DND-41 (cell line): Measurements from ENCODE around the gene KCNMA1.

Source experiments
- ATAC-seq: fragments of 200-7000 bp; cut with Tn5 transposase; 3 replicates; pipeline ENCODE4 v1.9.1; 2021; ENCODE audit warnings: low read depth; ENCODE audit not compliant: insufficient read depth
- DNase-seq: peaks from one replicate; pipeline ENCODE4 v3.0.0-alpha.2; 2020
- H2AFZ ChIP-seq: 2 replicates; pipeline ENCODE4 v1.6.0; 2012; ENCODE audit warnings: low read depth, low read length
- H3K27ac ChIP-seq: 2 replicates; pipeline ENCODE4 v1.5.1; 2012; ENCODE audit warnings: low read length, inconsistent platforms
- H3K27me3 ChIP-seq: fragments of 200-600 bp; sonication (generic); 2 replicates; pipeline ENCODE4 v1.6.0; 2012; ENCODE audit warnings: low read length, mild to moderate bottlenecking, inconsistent platforms; ENCODE audit not compliant: insufficient read depth, poor library complexity
- H3K36me3 ChIP-seq: 2 replicates; pipeline ENCODE4 v1.5.1; 2012; ENCODE audit warnings: low read length, inconsistent platforms; ENCODE audit not compliant: insufficient read depth
- H3K4me1 ChIP-seq: 2 replicates; pipeline ENCODE4 v1.5.1; 2012; ENCODE audit warnings: mild to moderate bottlenecking, low read length; ENCODE audit not compliant: insufficient read depth
- H3K4me2 ChIP-seq: 2 replicates; pipeline ENCODE4 v1.6.0; 2012; ENCODE audit warnings: mild to moderate bottlenecking, moderate library complexity, low read length, inconsistent platforms; ENCODE audit not compliant: insufficient read depth
- H3K4me3 ChIP-seq, 2 experiments: fragments of 200-600 bp in 1 of 2; shearing (Covaris generic) in 1 of 2; 2 replicates each; pipeline ENCODE4 v1.5.1; 2012 to 2016; ENCODE audit warnings: inconsistent platforms in 2 of 2, low read length in 2 of 2, mild to moderate bottlenecking in 2 of 2, low read depth in 1 of 2, moderate library complexity in 1 of 2
- H3K79me2 ChIP-seq: 2 replicates; pipeline ENCODE4 v1.6.0; 2012; ENCODE audit warnings: low read length, inconsistent platforms; ENCODE audit not compliant: insufficient read depth
- H3K9ac ChIP-seq: 2 replicates; pipeline ENCODE4 v1.6.0; 2012; ENCODE audit warnings: low read depth, mild to moderate bottlenecking, inconsistent platforms, low read length, moderate library complexity
- H3K9me3 ChIP-seq: 2 replicates; pipeline ENCODE4 v1.5.1; 2012; ENCODE audit warnings: low read length, moderate library complexity, mild to moderate bottlenecking, inconsistent platforms; ENCODE audit not compliant: insufficient read depth, severe bottlenecking
- H4K20me1 ChIP-seq: 2 replicates; pipeline ENCODE4 v1.6.0; 2012; ENCODE audit warnings: low read length; ENCODE audit not compliant: insufficient read depth
- CTCF ChIP-seq: IDR thresholded peaks from 2 replicates; pipeline ENCODE4 v1.5.1; 2012; ENCODE audit warnings: borderline replicate concordance, low read length, moderate library complexity, mild to moderate bottlenecking; ENCODE audit not compliant: poor library complexity, severe bottlenecking; ENCODE audit errors: extremely low read depth
- EZH2 ChIP-seq: IDR thresholded peaks from 3 replicates; pipeline ENCODE4 v1.6.1; 2012; ENCODE audit warnings: borderline replicate concordance, low read depth, mild to moderate bottlenecking, moderate library complexity, low read length, inconsistent platforms; ENCODE audit not compliant: severe bottlenecking

The KCNMA1 gene

DNA sequence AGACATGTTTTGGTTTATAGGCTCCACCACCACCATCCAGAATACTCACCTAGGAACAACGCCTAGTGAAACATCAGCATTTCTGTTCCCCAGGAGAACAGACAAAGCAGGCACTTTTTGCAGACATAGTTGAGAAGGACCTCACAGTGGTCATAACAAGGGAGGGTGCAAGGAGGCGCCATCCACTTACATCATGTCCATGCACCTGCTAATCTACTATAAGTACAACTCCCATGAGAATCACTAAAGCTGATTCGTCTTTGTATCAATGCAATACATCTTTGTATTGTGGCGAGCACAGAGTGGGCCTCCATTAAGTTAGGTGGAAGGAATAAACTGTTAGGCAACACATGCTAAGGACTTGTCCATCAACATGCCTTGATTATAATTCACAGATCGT is 207.1 kb downstream of the KCNMA1 start:
- no peak overlapping the region for H3K4me2 ChIP-seq
- no peak overlapping the region for H3K9ac ChIP-seq
- ATAC-seq: no peak
- H3K36me3 ChIP-seq: no peaks in the 10 kb centered on the region
- H2AFZ ChIP-seq: no peak overlapping the region
- H3K4me1 ChIP-seq: no peaks in the 10 kb centered on the region
- H3K79me2 ChIP-seq: no peaks in the 10 kb centered on the region
- no peak overlapping the region for H3K4me3 ChIP-seq
- no peak for TF ChIP-seq EZH2
- no peak for TF ChIP-seq CTCF
- DNase-seq: no peak
- H3K27ac ChIP-seq: no peak overlapping the region
- peaks cover 3% of the 10 kb centered on the region for H3K27me3 ChIP-seq
- no peaks in the 10 kb centered on the region for H3K9me3 ChIP-seq
- H4K20me1 ChIP-seq: no peaks in the 10 kb centered on the region

GRCh38 chr10:77428691-77429395 is 208.8 kb downstream of the KCNMA1 start:
- Histone ChIP-seq H3K27ac (no peak overlapping the region), H3K9ac (no peak overlapping the region), H3K4me3 (no peak overlapping the region), H3K27me3 (peaks cover 3% of the 10 kb centered on the region), H3K36me3 (no peaks in the 10 kb centered on the region), H3K4me1 (no peaks in the 10 kb centered on the region), H4K20me1 (no peaks in the 10 kb centered on the region), H3K9me3 (no peaks in the 10 kb centered on the region), H3K4me2 (no peak overlapping the region), H3K79me2 (no peaks in the 10 kb centered on the region), H2AFZ (no peak overlapping the region)
- no peak for DNase-seq
- TF ChIP-seq EZH2 (no peak), CTCF (peak; percentile 20)
- no peak for ATAC-seq

DNA sequence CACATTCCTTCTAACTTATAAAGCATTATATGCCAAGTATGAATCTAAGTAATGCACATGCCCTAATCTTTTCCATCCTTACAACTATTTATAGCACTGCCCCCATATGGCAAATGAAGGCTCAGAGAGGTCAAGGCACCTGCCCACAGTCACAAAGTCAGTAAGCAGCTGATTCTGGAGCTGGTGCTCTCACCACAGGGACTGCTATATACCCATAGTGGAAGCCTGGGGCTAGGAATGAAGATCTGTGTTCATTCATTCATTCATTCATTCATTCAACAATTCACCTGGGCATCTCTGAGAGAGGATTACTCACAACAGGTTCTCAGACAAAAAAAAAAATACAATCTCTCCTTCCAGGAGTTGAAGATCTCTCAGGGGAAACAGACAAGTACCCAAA is 213.4 kb downstream of the KCNMA1 start:
- H3K79me2 ChIP-seq: no peaks in the 10 kb centered on the region
- ATAC-seq (no peak), DNase-seq (no peak)
- no peak overlapping the region for H3K27ac ChIP-seq
- H3K4me2 ChIP-seq: no peak overlapping the region
- H3K27me3 ChIP-seq: peaks cover 5% of the 10 kb centered on the region
- H3K9me3 ChIP-seq: no peaks in the 10 kb centered on the region
- no peaks in the 10 kb centered on the region for H4K20me1 ChIP-seq
- H3K4me1 ChIP-seq: no peaks in the 10 kb centered on the region
- no peak overlapping the region for H3K9ac ChIP-seq
- no peak overlapping the region for H2AFZ ChIP-seq
- TF ChIP-seq CTCF (no peak), EZH2 (no peak)
- H3K36me3 ChIP-seq: no peaks in the 10 kb centered on the region
- H3K4me3 ChIP-seq: no peak overlapping the region
